ENCODE results near the gene OPRD1.
"Not testable (repeated sequence)": the region's sequence is repeated elsewhere in the genome, so short reads cannot be mapped to it uniquely, and the experiment has no call there.

OPRD1 gene

GRCh38 chr1:28811766-28812668, at the start of gene OPRD1:
Gene OPRD1 (plus strand): TSS chr1:28812170. CDS start chr1:28812384, 214 bp downstream.
- no peak for DNase-seq (ENCODE audit: low read depth)

- no peak for DNase-seq (ENCODE audit: low read depth)
Observed at GRCh38 chr1:28766532-28767183, 45.3 kb upstream of the OPRD1 start.

- DNase-seq (ENCODE audit: low read depth), result no peak
Observed at GRCh38 chr1:28770601-28771165, 41.3 kb upstream of the OPRD1 start.

- not testable (repeated sequence) for DNase-seq (ENCODE audit: low read depth)
Observed at GRCh38 chr1:28771921-28772320, 40.0 kb upstream of the OPRD1 start.

- DNase-seq (ENCODE audit: low read depth), result no peak
Observed at GRCh38 chr1:28773105-28773504, 38.9 kb upstream of the OPRD1 start.

- peak; percentile 30 for DNase-seq (ENCODE audit: low read depth)
Observed at GRCh38 chr1:28775121-28775942, 36.6 kb upstream of the OPRD1 start.

- DNase-seq (ENCODE audit: low read depth), result no peak
Observed at GRCh38 chr1:28776341-28776740, 35.6 kb upstream of the OPRD1 start.

GRCh38 chr1:28778021-28778420, 33.9 kb upstream of the OPRD1 start:
- no peak for DNase-seq (ENCODE audit: low read depth)

- no peak for DNase-seq (ENCODE audit: low read depth)
Observed at GRCh38 chr1:28779751-28780408, 32.1 kb upstream of the OPRD1 start.

- DNase-seq (ENCODE audit: low read depth), result no peak
Observed at GRCh38 chr1:28781305-28781704, 30.7 kb upstream of the OPRD1 start.

- no peak for DNase-seq (ENCODE audit: low read depth)
Observed at GRCh38 chr1:28782011-28782410, 30.0 kb upstream of the OPRD1 start.

GRCh38 chr1:28783363-28783762, 28.6 kb upstream of the OPRD1 start:
- no peak for DNase-seq (ENCODE audit: low read depth)

- DNase-seq (ENCODE audit: low read depth), result no peak
Observed at GRCh38 chr1:28789412-28789811, 22.6 kb upstream of the OPRD1 start.

GRCh38 chr1:28789816-28790215, 22.2 kb upstream of the OPRD1 start:
- no peak for DNase-seq (ENCODE audit: low read depth)

GRCh38 chr1:28790377-28791035, 21.5 kb upstream of the OPRD1 start:
- DNase-seq (ENCODE audit: low read depth), result no peak

- DNase-seq (ENCODE audit: low read depth), result not testable (repeated sequence)
Observed at GRCh38 chr1:28791929-28792328, 20.0 kb upstream of the OPRD1 start.

- no peak for DNase-seq (ENCODE audit: low read depth)
Observed at GRCh38 chr1:28792644-28793121, 19.3 kb upstream of the OPRD1 start.

- not testable (repeated sequence) for DNase-seq (ENCODE audit: low read depth)
Observed at GRCh38 chr1:28794582-28794981, 17.4 kb upstream of the OPRD1 start.

- no peak for DNase-seq (ENCODE audit: low read depth)
Observed at GRCh38 chr1:28796352-28797211, 15.4 kb upstream of the OPRD1 start.

GRCh38 chr1:28800324-28800723, 11.6 kb upstream of the OPRD1 start:
- no peak for DNase-seq (ENCODE audit: low read depth)

Data from stimulated activated CD4-positive, alpha-beta T cell treated with anti-CD3 and anti-CD28 coated beads, Interleukin-2, amount 100 ng/mL, for 4 hours (primary cell).